Kidney epithelial cell (primary cell): ENCODE results near the gene CRYL1. TPM values are rescaled to one million over a fixed set of nuclear protein-coding genes. Genes with fewer than 3 reads are reported as not detected.

ENCODE experiments used
- DNase-seq: peaks from one replicate; pipeline ENCODE4 v3.0.0-alpha.2; 2010; ENCODE audit warnings: low read depth
- H3K27me3 ChIP-seq: 2 replicates; pipeline ENCODE4 v1.6.0; 2011; ENCODE audit warnings: low read length; ENCODE audit not compliant: control insufficient read depth, insufficient read depth
- H3K36me3 ChIP-seq: 2 replicates; pipeline ENCODE4 v1.5.1; 2011; ENCODE audit warnings: low read length; ENCODE audit not compliant: control insufficient read depth, insufficient read depth
- H3K4me3 ChIP-seq: 2 replicates; pipeline ENCODE4 v1.5.1; 2011; ENCODE audit warnings: low read depth, mild to moderate bottlenecking, control low read depth, low read length
- CTCF ChIP-seq: IDR thresholded peaks from 2 replicates; pipeline ENCODE4 v1.5.1; 2011; ENCODE audit warnings: mild to moderate bottlenecking, moderate library complexity, low read length, control low read depth, inconsistent platforms; ENCODE audit not compliant: insufficient read depth, poor library complexity, severe bottlenecking
- total RNA-seq: library from RNA; depleted of rRNA; stranded (reverse); fragments of >200 nt; gene quantifications from 2 replicates; pipeline ENCODE4 v1.2.3, GENCODE V29; 2015

CRYL1 gene
- total RNA-seq, 1 donor from 2014 or later = 36.4 TPM

GRCh38 chr13:20446405-20446804 is 79.3 kb downstream of the CRYL1 start:
- Histone ChIP-seq H3K27me3 (no peaks in the 10 kb centered on the region), H3K36me3 (no peaks in the 10 kb centered on the region), H3K4me3 (no peak overlapping the region)
- no peak for TF ChIP-seq CTCF
- no peak for DNase-seq

- DNase-seq = no peak
- no peak overlapping the region for H3K4me3 ChIP-seq
- no peaks in the 10 kb centered on the region for H3K27me3 ChIP-seq
- no peak for TF ChIP-seq CTCF
- H3K36me3 ChIP-seq = no peaks in the 10 kb centered on the region
These were observed 82.8 kb downstream of the CRYL1 start for GRCh38 chr13:20442798-20443381.

DNA sequence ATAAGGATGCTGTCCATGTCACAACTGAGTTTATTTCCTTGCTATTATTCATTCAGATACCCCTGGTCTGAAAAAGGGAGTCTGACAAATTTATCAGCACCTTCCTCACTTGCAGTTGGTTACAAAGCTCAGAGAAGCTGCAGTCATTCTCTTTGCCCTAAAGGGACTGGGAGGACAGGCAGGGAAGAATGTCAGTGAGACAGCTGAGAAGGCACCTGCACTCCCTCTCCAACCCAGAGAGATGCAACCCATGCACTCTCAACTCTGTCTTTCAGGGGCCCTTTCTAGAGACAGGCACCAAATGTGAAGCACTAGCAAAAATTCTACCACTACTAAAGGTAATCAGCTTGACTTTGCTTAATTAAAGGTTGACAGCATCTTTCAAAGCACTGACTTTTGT is 83.3 kb downstream of the CRYL1 start:
- TF ChIP-seq CTCF = no peak
- H3K36me3 ChIP-seq = no peaks in the 10 kb centered on the region

GRCh38 chr13:20441879-20442278 is 83.8 kb downstream of the CRYL1 start:
- no peaks in the 10 kb centered on the region for H3K36me3 ChIP-seq
- H3K27me3 ChIP-seq = no peaks in the 10 kb centered on the region
- H3K4me3 ChIP-seq = no peak overlapping the region
- no peak for TF ChIP-seq CTCF
- no peak for DNase-seq

More for the DNA sequence above, 83.3 kb downstream of the CRYL1 start:
- H3K4me3 ChIP-seq = no peak overlapping the region
- no peak for DNase-seq
- H3K27me3 ChIP-seq = no peaks in the 10 kb centered on the region

- no peak overlapping the region for H3K4me3 ChIP-seq
- no peak for DNase-seq
- H3K36me3 ChIP-seq = no peaks in the 10 kb centered on the region
- H3K27me3 ChIP-seq = no peaks in the 10 kb centered on the region
- no peak for TF ChIP-seq CTCF
These were observed 84.6 kb downstream of the CRYL1 start for GRCh38 chr13:20441056-20441455.

DNA sequence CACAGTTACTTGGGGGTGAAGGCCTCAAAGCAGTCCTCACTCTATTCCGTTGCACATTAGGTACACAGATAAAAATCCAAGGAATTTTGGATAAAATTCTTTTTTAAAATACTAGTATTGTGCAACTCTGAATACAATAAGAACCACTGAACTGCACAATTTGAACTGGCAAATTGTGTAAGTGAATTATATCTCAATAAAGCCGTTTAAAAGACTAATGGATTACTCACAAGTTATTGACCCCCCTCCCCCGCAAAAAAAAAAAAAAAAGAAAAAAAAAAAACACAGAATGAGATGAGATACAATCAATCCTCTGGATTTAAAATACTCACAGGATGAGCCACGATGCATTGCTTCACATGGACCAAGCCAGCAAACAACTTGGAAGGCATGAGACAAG is 86.4 kb downstream of the CRYL1 start:
- no peak for TF ChIP-seq CTCF
- Histone ChIP-seq H3K4me3 (no peak overlapping the region), H3K36me3 (no peaks in the 10 kb centered on the region), H3K27me3 (peaks cover 5% of the 10 kb centered on the region)
- DNase-seq = no peak
